HL-60 (cell line): ENCODE data around the gene LTBR.

ENCODE experiments used
- POLR2AphosphoS5 ChIP-seq: IDR thresholded peaks from 2 replicates; pipeline ENCODE4 v1.6.1; 2012; ENCODE audit warnings: low read depth
- TF ChIP-seq, protein P1 (sequence below): IDR thresholded peaks from one replicate; pipeline ENCODE4 v1.5.1; 2011; ENCODE audit warnings: low read length, control low read depth, inconsistent platforms; ENCODE audit not compliant: insufficient read depth
- TF ChIP-seq, protein P2 (sequence below): IDR thresholded peaks from 2 replicates; pipeline ENCODE4 v1.6.1; 2012; ENCODE audit warnings: low read depth; ENCODE audit not compliant: insufficient replicate concordance

- TF ChIP-seq, protein P1, sequence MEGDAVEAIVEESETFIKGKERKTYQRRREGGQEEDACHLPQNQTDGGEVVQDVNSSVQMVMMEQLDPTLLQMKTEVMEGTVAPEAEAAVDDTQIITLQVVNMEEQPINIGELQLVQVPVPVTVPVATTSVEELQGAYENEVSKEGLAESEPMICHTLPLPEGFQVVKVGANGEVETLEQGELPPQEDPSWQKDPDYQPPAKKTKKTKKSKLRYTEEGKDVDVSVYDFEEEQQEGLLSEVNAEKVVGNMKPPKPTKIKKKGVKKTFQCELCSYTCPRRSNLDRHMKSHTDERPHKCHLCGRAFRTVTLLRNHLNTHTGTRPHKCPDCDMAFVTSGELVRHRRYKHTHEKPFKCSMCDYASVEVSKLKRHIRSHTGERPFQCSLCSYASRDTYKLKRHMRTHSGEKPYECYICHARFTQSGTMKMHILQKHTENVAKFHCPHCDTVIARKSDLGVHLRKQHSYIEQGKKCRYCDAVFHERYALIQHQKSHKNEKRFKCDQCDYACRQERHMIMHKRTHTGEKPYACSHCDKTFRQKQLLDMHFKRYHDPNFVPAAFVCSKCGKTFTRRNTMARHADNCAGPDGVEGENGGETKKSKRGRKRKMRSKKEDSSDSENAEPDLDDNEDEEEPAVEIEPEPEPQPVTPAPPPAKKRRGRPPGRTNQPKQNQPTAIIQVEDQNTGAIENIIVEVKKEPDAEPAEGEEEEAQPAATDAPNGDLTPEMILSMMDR: no peak
- no peak for TF ChIP-seq POLR2AphosphoS5
- TF ChIP-seq, protein P2, sequence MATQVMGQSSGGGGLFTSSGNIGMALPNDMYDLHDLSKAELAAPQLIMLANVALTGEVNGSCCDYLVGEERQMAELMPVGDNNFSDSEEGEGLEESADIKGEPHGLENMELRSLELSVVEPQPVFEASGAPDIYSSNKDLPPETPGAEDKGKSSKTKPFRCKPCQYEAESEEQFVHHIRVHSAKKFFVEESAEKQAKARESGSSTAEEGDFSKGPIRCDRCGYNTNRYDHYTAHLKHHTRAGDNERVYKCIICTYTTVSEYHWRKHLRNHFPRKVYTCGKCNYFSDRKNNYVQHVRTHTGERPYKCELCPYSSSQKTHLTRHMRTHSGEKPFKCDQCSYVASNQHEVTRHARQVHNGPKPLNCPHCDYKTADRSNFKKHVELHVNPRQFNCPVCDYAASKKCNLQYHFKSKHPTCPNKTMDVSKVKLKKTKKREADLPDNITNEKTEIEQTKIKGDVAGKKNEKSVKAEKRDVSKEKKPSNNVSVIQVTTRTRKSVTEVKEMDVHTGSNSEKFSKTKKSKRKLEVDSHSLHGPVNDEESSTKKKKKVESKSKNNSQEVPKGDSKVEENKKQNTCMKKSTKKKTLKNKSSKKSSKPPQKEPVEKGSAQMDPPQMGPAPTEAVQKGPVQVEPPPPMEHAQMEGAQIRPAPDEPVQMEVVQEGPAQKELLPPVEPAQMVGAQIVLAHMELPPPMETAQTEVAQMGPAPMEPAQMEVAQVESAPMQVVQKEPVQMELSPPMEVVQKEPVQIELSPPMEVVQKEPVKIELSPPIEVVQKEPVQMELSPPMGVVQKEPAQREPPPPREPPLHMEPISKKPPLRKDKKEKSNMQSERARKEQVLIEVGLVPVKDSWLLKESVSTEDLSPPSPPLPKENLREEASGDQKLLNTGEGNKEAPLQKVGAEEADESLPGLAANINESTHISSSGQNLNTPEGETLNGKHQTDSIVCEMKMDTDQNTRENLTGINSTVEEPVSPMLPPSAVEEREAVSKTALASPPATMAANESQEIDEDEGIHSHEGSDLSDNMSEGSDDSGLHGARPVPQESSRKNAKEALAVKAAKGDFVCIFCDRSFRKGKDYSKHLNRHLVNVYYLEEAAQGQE: no peak
Measured at GRCh38 chr12:6435961-6436715, 52.2 kb downstream of the LTBR start.
